Mesodermal cell (in vitro differentiated cells): ENCODE data around the gene RUNX3.

Source experiments
- H3K27ac ChIP-seq: 2 replicates; pipeline ENCODE4 v1.7.0; 2013; ENCODE audit warnings: mild to moderate bottlenecking, low read depth, low read length, moderate library complexity; ENCODE audit not compliant: severe bottlenecking
- H3K36me3 ChIP-seq: 2 replicates; pipeline ENCODE4 v1.7.1; 2013; ENCODE audit warnings: mild to moderate bottlenecking, low read length, moderate library complexity; ENCODE audit not compliant: control insufficient read depth, insufficient read depth
- H3K4me1 ChIP-seq: one replicate; pipeline ENCODE4 v1.7.1; 2013; ENCODE audit warnings: mild to moderate bottlenecking, low read length; ENCODE audit not compliant: insufficient read depth, control insufficient read depth, poor library complexity, severe bottlenecking
- H3K4me3 ChIP-seq: 2 replicates; pipeline ENCODE4 v1.7.0; 2013; ENCODE audit warnings: low read length, control low read depth, mild to moderate bottlenecking; ENCODE audit not compliant: insufficient read depth, poor library complexity, severe bottlenecking; ENCODE audit errors: extremely low read depth
- H3K9me3 ChIP-seq: 2 replicates; pipeline ENCODE4 v1.7.1; 2013; ENCODE audit warnings: mild to moderate bottlenecking, low read length, moderate library complexity; ENCODE audit not compliant: control insufficient read depth
- WGBS, 2 experiments: methylation state at CpG; one replicate each; pipeline ENCODE4 v1.1.5; 2013; ENCODE audit warnings: missing lambda C conversion rate in 2 of 2; ENCODE audit not compliant: insufficient coverage in 2 of 2; 5-methylcytosine and 5-hydroxymethylcytosine counted together

Gene RUNX3

GRCh38 chr1:24857507-24858133 lies 72.5 kb downstream of the RUNX3 start:
- 87 to 89% methylated on average over 2 to 4 of the region's 6 CpGs for WGBS, 2 experiments
- Histone ChIP-seq H3K4me3 (no peak overlapping the region), H3K4me1 (peaks cover 12% of the 10 kb centered on the region), H3K27ac (no peak overlapping the region), H3K9me3 (no peaks in the 10 kb centered on the region), H3K36me3 (no peaks in the 10 kb centered on the region)

DNA sequence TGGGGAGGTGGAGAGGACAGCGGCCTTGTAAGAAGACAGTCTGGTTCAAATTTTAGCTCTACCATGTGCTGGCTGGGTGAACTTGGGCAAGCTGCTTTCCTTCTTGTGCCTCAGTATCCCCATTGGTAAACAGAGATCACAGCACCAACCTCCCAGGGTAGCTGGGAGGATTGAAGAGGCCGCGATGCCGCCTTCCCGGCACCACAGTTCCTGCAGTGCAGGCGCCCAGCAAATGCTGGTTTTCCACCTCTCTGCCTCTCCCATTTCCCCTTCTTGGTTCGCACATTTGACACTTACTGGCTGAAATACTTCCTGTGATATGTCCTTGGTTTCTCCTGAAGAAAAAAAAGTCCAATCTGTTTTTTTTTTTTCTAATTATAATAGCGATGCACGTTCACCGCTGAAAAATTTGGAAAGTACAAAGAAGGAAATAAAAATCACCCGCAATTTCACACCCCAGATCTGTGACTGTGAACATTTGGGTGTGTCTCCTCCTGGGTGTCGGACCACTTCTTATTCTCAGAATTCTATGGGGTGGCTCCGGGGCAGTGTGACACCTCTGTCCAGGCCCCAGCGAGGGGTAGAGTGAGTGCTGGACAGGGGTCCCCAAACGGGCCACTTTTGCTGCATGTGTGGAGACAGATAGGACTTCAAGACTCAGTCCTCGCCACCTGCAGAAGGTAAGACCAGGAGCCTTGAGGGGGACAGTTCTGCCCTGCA lies 73.1 kb downstream of the RUNX3 start:
- Histone ChIP-seq H3K27ac (no peak overlapping the region), H3K36me3 (no peaks in the 10 kb centered on the region), H3K9me3 (no peaks in the 10 kb centered on the region), H3K4me1 (peaks cover 6% of the 10 kb centered on the region), H3K4me3 (no peak overlapping the region)
- 93 to 96% methylated on average over 10 to 11 of the region's 16 CpGs for WGBS, 2 experiments

GRCh38 chr1:24855474-24855873 lies 74.6 kb downstream of the RUNX3 start:
- H3K9me3 ChIP-seq = no peaks in the 10 kb centered on the region
- H3K4me1 ChIP-seq = peaks cover 8% of the 10 kb centered on the region
- no peak overlapping the region for H3K4me3 ChIP-seq
- no peak overlapping the region for H3K27ac ChIP-seq
- H3K36me3 ChIP-seq = no peaks in the 10 kb centered on the region
- 80 to 85% methylated on average over 5 of the region's 5 CpGs for whole genome bisulfite sequencing, 2 experiments

- WGBS, 2 experiments = 60% methylated on average over 1 of the region's 6 CpGs; no CpG with 5 or more reads in 1 of the 2 experiments
Measured at GRCh38 chr1:24853649-24854048, 76.4 kb downstream of the RUNX3 start.

DNA sequence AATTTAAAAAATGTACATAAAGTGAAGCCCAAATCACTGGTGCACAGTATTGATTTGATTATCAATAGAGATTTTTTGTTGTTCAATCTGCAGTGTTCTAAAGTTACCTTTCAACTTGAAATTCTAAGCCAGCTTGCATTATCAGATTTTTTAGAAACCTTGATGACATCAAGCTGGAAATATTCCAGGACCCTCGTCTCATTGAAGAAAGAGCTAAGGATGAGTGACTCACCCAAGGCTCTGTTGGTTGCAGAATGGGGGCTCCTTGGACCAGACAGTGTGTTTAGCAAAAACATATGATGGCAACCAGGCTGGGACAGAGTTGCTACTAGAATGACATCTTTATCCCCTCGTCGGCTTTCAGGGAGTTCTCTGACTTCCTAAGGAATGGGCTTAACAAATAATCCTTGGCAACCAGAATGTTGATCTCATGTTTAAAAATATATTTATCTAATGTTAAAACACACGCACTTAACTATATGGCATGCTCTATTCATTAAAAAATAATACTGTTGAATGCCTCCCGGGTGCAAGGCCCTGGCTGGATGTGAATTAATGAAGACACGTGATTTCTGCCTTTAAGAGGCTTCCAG lies 79.7 kb downstream of the RUNX3 start:
- H3K36me3 ChIP-seq = peaks cover 9% of the 10 kb centered on the region
- H3K9me3 ChIP-seq = no peaks in the 10 kb centered on the region
- H3K4me3 ChIP-seq = no peak overlapping the region
- H3K27ac ChIP-seq = peak overlapping the region; percentile 87
- peaks cover 27% of the 10 kb centered on the region for H3K4me1 ChIP-seq
- 70 to 89% methylated on average over 4 to 5 of the region's 6 CpGs for WGBS, 2 experiments

More at GRCh38 chr1:24853649-24854048, 76.4 kb downstream of the RUNX3 start:
- H3K27ac ChIP-seq = no peak overlapping the region
- no peaks in the 10 kb centered on the region for H3K9me3 ChIP-seq
- H3K4me1 ChIP-seq = peaks cover 24% of the 10 kb centered on the region
- no peak overlapping the region for H3K4me3 ChIP-seq
- H3K36me3 ChIP-seq = no peaks in the 10 kb centered on the region

DNA sequence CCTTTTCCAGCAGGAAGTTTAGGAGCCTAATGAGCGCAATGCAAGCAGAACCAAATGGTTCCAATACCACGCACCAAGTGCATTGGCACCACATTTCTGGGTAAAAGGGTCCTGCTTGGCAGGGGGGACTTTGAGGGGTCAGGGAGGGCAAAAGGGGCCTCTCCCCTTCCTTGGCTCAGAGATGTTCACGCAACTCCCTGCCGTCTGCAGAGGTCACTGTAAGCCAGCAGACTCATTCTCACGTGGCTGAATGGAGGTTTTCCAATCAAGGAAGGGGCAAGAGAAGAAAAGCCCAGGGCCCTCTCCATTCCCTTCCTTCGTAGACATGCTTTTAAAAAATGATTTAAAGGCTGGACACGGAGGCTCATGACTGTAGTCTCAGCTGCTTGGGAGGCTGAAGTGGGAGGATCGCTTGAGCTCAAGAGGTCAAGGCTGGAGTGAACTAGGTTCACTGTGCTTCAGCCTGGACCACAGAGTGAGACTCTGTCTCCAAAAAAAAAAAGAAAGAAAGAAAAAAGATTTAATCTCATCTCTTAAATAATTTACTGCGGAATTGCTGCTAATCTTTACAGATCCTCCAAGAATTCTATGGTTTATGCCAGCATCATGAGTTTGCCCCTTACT lies 80.3 kb downstream of the RUNX3 start:
- Histone ChIP-seq H3K4me1 (peaks cover 27% of the 10 kb centered on the region), H3K27ac (peak overlapping the region; percentile 87), H3K36me3 (peaks cover 15% of the 10 kb centered on the region), H3K9me3 (no peaks in the 10 kb centered on the region), H3K4me3 (no peak overlapping the region)
- WGBS, 2 experiments = 54 to 69% methylated on average over 5 to 7 of the region's 9 CpGs
